ENCODE measurements around the gene DBP.

Gene DBP

DNA sequence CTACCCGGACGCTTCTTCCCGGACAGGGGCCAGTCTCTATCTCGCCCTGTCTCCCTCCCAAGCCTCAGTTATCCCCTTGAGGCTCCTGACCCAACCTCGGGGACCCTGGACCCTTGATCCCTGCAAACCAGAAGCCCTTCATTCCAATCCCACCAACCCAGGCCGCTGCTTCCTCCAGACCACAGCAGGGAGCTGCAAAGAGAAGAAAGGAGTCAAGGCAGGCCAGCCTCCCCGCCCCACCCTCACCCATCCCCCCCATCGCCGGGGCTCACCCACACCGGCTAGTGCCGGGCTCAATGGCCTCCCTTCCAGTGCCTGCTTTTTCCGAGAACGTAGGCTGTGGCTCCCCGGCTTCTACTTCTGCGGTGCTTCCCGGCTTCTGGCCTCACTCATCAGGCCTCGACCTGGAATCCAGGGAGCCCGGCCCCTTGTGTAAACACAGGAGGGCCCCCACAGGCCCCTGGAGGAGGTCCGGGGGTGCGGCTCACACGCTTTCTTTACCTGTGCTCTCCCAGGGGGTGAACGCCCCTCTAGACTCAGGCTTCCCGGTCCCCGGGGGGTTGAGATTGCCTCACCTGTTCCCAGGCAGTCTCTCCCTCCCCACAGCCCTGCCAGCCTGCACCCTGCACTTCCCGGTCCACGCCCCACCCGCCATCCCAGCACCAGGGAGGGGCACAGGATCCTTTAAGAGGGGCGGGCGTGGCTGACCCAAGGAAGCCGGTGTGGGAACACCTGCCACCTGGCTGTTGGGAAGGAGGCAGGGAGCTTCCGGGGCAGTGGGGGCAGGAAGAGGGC is 22.5 kb downstream of the DBP start, which contains the start of gene FAM83E:
Gene FAM83E (minus strand): TSS at position 641 of the 795 bp plus-strand sequence. CDS start 1,704 bp downstream, outside the sequence.
- H3K4me3 ChIP-seq (ENCODE audit: low read depth, low read length): no peak within 1 kb of the TSS
- no peak for DNase-seq (ENCODE audit: low read depth, low spot score)
- TF ChIP-seq, protein P1, sequence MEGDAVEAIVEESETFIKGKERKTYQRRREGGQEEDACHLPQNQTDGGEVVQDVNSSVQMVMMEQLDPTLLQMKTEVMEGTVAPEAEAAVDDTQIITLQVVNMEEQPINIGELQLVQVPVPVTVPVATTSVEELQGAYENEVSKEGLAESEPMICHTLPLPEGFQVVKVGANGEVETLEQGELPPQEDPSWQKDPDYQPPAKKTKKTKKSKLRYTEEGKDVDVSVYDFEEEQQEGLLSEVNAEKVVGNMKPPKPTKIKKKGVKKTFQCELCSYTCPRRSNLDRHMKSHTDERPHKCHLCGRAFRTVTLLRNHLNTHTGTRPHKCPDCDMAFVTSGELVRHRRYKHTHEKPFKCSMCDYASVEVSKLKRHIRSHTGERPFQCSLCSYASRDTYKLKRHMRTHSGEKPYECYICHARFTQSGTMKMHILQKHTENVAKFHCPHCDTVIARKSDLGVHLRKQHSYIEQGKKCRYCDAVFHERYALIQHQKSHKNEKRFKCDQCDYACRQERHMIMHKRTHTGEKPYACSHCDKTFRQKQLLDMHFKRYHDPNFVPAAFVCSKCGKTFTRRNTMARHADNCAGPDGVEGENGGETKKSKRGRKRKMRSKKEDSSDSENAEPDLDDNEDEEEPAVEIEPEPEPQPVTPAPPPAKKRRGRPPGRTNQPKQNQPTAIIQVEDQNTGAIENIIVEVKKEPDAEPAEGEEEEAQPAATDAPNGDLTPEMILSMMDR (IDR thresholded peaks at IDR 0.05; ENCODE audit: low read depth, low read length): no peak
- in situ Hi-C loops (cut with HindIII; ENCODE audit: low sequenced_read_pairs): no loop called here

- TF ChIP-seq, protein P1 (IDR thresholded peaks at IDR 0.05; ENCODE audit: low read depth, low read length): no peak
- no peak for DNase-seq (ENCODE audit: low read depth, low spot score)
- in situ Hi-C loops (cut with HindIII; ENCODE audit: low sequenced_read_pairs): no loop called here
- H3K4me3 ChIP-seq (ENCODE audit: low read depth, low read length): no peak overlapping the region
Measured at GRCh38 chr19:48613852-48614435, 23.2 kb downstream of the DBP start.

DNA sequence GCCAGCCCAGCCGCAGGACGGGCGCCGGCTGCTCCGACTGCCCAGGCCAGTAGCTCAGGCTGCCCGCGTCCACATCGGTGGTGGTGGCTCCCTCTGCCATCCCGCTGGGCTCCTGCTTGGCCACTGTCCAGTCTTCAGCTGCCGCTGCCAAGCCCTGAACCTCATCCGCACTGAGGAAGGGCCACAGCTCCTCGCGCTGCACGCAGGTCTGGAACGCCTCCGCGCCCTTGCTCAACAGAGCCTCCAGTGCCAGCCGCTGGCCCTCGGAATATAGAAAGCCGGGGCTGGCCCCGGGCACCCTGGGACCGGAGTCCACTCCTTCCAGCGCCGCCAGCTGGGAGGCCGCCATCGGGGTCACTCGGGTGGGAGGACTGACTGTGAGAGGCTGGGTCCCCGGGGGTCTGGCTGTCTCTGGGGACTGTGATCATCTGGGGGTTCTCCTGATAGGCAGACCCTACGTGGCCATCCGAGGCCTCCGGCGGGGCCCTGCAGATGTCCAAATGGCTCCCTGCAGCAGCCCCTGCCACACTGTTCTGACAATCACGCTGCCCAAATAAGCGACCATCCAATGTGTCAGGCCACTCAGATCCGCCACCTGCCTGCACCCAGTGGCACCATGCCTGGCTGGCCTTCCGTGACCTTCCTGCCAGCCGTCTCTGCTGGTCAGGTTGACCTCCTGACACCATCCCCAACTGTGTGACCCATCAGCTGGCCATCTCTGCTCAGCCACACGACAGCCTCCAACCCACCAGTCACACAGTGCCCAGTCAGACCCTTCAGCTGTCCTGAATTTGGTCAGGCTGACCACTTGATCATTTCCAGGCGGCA is 23.9 kb downstream of the DBP start:
- in situ Hi-C loops (cut with HindIII; ENCODE audit: low sequenced_read_pairs): no loop called here
- TF ChIP-seq, protein P1 (IDR thresholded peaks at IDR 0.05; ENCODE audit: low read depth, low read length): no peak
- no peak for DNase-seq (ENCODE audit: low read depth, low spot score)
- H3K4me3 ChIP-seq (ENCODE audit: low read depth, low read length): no peak overlapping the region

DNA sequence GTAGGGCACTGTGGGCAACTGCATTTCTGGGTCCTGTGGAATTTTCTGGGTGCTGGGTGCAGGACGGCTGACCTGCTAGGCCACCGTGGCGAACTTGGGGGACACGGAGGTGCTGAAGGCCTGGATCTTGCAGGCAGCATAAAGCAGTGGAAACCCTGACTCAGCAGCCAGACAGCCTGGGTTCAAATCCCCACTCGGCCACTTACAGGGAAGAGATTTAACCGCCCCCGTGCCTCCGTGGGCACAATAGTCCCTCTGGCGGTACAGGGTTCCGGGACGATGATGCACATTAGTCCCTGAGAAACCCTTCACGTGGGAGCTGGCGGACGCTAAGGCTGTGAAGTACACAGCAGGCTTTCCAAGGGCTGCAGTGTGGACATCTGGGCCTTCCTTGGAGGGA is 25.3 kb downstream of the DBP start:
- in situ Hi-C loops (cut with HindIII; ENCODE audit: low sequenced_read_pairs): no loop called here
- TF ChIP-seq, protein P1 (IDR thresholded peaks at IDR 0.05; ENCODE audit: low read depth, low read length): no peak
- no peak overlapping the region for H3K4me3 ChIP-seq (ENCODE audit: low read depth, low read length)
- DNase-seq (ENCODE audit: low read depth, low spot score): no peak

DNA sequence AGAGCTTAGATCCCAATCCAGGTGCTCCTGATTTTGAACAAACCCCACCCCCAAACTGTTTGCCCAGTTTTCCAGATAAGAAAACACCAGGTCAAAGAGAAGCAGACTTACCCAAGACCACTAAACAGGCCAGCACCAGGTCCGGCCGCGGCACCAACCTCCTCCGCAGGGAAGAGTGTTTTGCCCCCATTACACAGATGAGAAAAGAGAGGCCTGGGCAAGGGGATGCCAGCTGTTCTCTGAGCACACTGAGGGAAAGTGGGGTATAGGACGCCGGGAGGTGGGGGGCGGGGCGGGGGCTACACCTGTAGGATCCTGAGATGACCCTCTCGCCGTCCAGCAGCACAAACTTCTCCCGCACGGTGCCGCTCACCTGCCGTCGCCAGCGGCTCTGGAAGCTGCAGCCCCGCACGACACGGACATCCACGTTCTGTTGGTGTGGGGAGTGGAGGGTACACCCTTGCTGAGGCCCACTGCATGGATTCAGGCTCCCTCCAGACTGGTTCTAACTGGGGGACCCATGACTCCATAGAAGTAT is 27.5 kb downstream of the DBP start:
- in situ Hi-C loops (cut with HindIII; ENCODE audit: low sequenced_read_pairs): no loop called here
- H3K4me3 ChIP-seq (ENCODE audit: low read depth, low read length): no peak overlapping the region
- TF ChIP-seq, protein P1 (IDR thresholded peaks at IDR 0.05; ENCODE audit: low read depth, low read length): no peak
- no peak for DNase-seq (ENCODE audit: low read depth, low spot score)

GRCh38 chr19:48608798-48609263 is 28.3 kb downstream of the DBP start:
- in situ Hi-C loops (cut with HindIII; ENCODE audit: low sequenced_read_pairs): no loop called here
- DNase-seq (ENCODE audit: low read depth, low spot score): peak; percentile 34
- H3K4me3 ChIP-seq (ENCODE audit: low read depth, low read length): no peak overlapping the region
- TF ChIP-seq, protein P1 (IDR thresholded peaks at IDR 0.05; ENCODE audit: low read depth, low read length): peak; percentile 73

All from astrocyte of the spinal cord (primary cell).